GM13976 (cell line): ENCODE measurements around the gene SHISA9.

Experiments
- DNase-seq: peaks from one replicate; pipeline ENCODE4 v3.0.0; 2012; ENCODE audit warnings: low spot score
- CTCF ChIP-seq: IDR thresholded peaks from 2 replicates; pipeline ENCODE4 v1.5.1; 2012; ENCODE audit warnings: borderline replicate concordance, mild to moderate bottlenecking; ENCODE audit not compliant: insufficient read depth; ENCODE audit errors: extremely low read depth, missing control alignments, control extremely low read depth
- in situ Hi-C: fragments of 300-500 bp; cut with MboI; formaldehyde crosslinking; loops from one replicate; pipeline ENCODE4 v1.12.0; 2022; ENCODE audit warnings: low sequenced_read_pairs, mixed read lengths, inconsistent platforms; ENCODE audit not compliant: unreplicated experiment

The SHISA9 gene

DNA sequence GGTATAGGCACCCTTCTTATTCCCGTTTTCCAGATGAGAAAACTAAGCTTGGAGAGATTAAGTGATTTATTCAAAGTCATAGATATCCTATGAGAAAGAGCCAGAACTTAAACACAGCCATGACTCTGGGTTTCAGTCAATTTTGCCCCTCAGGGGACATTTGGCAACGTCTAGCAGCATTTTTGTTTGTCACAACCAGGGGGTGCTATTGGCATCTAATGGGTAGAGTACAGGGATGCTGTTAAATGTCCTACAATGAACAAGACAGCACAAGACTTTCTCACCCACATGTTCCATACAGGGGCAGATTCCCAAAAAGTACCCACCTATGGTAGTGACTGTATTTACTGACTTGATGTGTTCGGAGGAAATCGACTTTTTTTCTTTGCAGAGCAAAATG is 4.8 kb upstream of the SHISA9 start:
- in situ Hi-C loops = loop anchor here (10.0 kb wide), 1 partner anchor 568 kb away; no protein-coding TSS in a partner anchor
- TF ChIP-seq CTCF = peak; percentile 54
- DNase-seq = peak; percentile 27

GRCh38 chr16:12898551-12898950 is 2.8 kb upstream of the SHISA9 start:
- peak; percentile 17 for TF ChIP-seq CTCF
- in situ Hi-C loops = loop anchor here (10.0 kb wide), 1 partner anchor 566 kb away; no protein-coding TSS in a partner anchor
- no peak for DNase-seq

DNA sequence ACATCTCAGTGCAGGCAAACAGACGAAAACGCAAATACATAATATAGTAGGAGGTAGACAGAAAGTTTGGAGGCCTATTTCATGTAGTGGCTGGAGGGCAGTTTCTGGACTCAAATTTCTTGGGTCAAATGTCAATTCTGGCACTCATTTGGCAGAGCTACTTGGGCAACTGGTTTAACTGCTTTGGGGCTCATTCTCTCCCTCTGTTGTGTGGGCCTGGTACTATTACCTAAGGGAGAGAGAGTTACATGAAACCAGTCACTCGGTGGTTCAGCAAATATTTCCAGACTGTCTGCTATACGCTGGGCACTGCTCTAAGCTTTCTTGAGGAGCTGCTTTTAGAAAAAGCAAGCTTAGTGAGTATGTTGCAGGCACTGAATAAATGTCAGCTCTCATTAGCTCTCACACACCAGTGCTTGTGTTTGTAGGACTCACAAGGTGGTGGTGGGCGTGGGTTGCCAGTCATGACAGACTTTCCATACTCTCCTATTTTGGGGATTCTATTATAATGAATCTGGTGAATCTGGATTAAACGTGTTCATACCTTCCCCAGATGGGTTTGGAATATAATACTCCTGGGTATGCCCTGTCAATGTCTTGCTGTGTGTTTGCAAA is 1.8 kb upstream of the SHISA9 start:
- DNase-seq = no peak
- TF ChIP-seq CTCF = no peak
- in situ Hi-C loops = loop anchor here (10.0 kb wide), 1 partner anchor 565 kb away; no protein-coding TSS in a partner anchor

DNA sequence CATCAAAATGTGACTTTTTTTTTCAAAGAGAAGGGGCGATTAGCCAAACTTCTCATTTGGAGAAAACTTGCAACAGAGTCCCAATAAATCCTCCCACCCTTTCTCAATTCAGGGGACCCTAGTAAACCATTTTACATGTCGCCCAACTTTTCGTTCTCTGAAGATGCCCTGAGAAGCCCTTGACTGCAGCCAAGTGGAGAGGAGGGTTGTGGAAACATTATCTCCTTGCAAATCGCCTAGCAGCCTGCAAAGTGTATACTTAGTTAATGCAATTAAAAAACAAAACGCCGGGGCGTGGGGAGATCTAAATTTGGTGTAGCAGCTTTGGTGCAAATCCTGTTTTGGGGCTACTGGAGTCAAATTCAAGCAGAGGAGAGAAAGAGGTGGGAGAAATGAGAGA is 1.2 kb upstream of the SHISA9 start:
- TF ChIP-seq CTCF = no peak
- no peak for DNase-seq
- in situ Hi-C loops = no loop called here

DNA sequence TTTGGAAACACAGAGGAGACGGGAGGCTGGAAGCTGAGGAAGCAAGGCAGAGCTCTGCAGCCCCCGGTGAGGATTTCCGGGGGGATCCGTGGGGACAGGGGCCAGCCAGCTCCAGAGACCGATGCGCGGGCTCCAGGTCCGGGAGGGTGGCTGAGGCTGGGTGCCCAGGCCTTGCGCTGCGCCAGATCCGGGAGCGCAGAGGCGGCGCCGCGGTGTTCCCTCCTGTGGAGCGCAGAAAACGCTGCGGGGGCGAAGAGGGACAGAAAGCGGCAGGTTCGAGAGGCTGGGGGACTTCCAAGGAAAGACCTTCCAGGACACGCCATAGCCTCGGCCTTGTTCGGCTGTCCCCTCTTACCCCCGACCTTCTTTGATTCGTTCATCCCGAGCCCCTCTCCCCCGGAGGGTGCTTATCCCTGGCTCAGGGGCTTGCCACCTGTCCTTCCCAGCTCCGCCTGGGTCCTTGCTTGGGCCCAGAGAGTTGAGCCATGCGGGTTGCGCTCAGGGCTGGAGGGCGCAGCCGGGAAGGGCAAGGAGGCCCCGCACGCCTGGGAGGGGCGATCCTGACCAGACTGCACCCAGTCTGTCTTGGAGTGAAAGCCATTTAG is 697 bp upstream of the SHISA9 start:
- no peak for TF ChIP-seq CTCF
- DNase-seq = peak; percentile 17
- in situ Hi-C loops = no loop called here

DNA sequence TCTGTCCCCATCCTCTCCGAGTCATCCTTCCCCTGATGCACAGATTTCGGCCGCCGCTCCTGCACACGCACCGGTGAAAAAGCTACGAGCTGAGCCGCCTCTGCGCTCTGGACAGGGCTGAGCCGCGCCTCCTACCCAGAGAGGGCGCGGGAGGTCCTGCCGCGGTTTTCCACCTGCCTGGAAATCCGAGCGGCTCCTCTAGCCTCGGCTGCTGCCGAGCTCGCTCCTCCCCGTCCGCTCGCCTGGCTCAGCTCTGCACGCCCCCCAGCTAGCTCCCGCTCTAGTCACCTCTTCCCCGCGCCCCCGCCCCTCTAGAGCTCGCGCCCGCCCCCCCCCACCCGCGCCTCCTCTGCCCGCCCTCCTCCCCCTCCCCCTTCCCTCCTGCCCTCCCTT is 198 bp upstream of the SHISA9 start:
- DNase-seq = peak; percentile 20
- no peak for TF ChIP-seq CTCF
- in situ Hi-C loops = no loop called here
